GM18519 (cell line): Measurements from ENCODE around the gene GSS.

ENCODE experiments used
- ATAC-seq: cut with Tn5 transposase; IDR thresholded peaks from one replicate; pipeline ENCODE4 v1.9.1; 2021; ENCODE audit warnings: mild to moderate bottlenecking, moderate library complexity; ENCODE audit not compliant: unreplicated experiment, low FRiP score

GSS gene

GRCh38 chr20:34994509-34995131 is 39.0 kb upstream of the GSS start:
- no peak for ATAC-seq

DNA sequence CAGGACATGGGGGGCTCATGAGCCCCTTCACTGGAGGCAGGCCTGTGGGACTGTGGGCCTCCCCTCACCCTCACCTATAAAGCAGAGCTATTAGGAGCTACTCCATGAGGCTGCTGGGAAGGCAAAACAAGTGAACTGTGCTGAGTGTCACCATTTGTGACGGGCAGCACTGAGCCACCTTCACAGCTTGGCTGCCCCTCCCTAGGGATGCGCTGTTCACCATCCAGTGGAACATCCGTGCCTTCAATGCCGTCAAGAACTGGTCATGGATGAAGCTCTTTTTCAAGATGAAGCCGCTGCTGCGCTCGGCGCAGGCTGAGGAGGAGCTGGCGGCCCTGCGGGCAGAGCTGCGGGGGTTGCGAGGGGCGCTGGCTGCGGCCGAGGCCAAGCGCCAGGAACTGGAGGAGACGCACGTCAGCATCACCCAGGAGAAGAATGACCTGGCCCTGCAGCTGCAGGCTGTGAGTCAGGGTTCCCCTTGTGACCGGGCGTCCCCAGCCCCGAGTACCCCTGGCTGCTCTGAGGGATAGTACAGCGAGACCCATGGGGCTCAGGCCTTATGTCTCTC is 38.4 kb upstream of the GSS start:
- no peak for ATAC-seq

DNA sequence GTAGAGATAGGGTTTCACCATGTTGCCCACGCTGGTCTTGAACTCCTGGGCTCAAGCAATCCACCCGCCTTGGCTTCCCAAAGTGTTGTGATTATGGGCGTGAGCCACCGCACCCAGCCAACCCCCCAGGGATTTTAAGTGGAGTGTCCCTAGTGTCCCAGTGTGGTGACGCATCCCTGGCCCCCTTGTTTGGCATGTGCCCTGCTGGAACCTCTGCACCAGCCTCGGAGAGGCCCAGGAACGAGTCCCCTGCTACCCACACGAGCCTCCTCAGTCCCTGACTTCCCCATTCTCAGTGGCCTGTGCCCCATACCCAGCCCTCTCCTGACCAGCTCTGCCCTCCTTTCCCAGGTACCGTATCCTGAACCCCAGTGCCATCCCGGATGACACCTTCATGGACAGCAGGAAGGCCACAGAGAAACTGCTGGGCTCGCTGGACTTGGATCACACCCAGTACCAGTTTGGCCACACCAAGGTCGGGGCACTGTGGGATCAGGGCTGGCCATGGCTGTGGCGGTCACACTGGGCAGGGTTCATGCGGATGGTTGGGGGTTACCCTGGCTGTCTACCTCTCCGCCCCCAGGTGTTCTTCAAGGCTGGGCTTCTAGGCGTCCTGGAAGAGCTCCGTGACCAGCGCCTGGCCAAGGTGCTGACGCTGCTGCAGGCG is 37.3 kb upstream of the GSS start:
- ATAC-seq, result no peak

- no peak for ATAC-seq
These were observed 35.1 kb upstream of the GSS start for GRCh38 chr20:34990661-34991214.

DNA sequence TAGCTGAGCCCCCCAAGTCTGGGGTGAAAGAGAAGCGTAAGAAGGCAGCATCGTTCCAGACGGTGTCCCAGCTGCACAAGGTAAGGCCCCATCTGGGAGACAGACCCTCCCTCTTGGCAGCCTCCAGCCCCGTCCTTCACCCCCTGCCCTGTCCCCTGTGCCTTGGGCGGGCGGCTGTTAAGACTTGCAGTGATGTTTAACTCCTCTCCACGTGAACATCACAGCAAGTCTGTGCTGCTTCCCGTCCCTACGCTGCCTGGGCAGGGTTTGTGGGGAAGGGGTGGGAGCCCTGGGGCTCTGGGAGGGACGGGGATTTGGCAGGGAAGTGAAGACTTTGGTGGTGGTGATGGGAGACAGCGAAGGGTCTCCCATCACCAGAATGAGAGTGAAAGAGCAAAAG is 34.6 kb upstream of the GSS start:
- ATAC-seq, result no peak

DNA sequence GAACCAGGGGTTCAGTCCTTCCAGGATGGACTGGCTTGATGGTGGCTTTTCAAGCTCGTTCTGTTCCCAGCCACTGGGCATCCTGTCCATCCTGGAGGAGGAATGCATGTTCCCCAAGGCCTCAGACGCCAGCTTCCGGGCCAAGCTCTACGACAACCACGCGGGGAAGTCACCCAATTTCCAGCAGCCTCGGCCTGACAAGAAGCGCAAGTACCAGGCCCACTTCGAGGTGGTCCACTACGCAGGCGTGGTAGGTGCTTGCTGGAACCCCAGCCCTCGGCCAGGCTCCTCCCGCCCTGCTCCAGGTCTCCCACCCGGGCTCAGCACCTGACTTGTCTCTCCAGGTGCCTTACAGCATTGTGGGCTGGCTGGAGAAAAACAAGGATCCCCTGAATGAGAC is 34.1 kb upstream of the GSS start:
- ATAC-seq, result no peak

GRCh38 chr20:34989118-34989517 is 33.5 kb upstream of the GSS start:
- no peak for ATAC-seq

DNA sequence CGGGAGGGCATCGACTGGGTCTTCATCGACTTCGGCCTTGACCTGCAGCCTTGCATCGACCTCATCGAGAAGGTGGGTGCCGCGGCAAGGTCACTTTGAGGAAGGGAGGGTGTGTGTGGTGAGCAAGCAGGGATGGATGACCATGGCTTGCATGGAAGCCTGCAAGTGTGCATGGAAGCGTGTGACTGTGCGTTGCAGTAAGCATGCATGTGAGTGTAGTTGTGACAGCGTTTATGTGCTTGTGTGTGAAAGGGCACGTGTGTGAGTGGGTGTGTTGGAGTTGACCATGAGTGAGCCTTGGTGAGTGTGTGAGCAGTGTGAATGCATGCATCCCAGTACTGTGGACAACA is 32.6 kb upstream of the GSS start:
- ATAC-seq, result no peak

GRCh38 chr20:34987288-34988190 is 31.9 kb upstream of the GSS start:
- ATAC-seq, result no peak

DNA sequence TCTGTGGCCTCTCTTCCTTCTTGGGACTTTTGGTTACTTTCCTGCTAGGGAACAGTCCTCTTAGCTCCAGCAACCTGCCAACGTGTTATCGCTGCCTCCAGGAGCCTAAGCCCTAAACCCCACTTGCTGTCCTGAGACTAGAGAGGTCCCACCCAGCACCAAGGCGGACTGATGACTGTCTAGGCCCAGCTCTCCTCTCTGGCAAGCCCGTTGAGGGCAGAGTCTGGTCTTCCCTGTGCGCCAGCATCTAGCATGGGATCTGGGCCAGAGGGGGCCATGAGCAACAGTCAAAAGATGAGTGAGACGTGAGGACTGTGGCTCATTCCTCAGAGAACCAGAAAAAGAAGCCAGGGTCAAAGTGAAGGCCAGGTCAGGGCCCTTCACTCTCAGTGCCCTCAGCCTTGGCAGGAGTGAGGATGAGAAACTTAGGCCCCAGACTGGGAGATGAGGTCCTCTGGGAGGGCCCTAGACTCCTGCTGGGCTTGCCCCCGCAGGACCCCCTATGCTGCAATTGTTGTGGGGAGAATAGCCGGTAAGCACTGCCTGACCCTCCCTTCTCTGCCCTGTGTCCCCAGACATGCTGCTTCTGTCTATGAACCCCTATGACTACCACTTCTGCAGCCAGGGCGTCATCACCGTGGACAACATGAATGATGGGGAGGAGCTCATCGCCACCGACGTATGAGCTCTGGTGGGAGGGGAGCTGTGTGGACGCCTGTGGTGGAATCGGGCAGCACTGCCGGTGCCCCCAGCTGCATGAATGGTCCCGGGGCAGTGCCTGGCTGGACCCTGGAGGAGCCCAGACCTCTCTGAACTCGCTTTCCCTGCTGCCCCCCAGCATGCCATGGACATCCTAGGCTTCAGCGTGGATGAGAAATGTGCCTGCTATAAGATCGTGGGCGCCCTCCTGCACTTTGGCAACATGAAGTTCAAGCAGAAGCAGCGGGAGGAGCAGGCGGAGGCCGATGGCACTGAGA is 31.0 kb upstream of the GSS start:
- no peak for ATAC-seq

DNA sequence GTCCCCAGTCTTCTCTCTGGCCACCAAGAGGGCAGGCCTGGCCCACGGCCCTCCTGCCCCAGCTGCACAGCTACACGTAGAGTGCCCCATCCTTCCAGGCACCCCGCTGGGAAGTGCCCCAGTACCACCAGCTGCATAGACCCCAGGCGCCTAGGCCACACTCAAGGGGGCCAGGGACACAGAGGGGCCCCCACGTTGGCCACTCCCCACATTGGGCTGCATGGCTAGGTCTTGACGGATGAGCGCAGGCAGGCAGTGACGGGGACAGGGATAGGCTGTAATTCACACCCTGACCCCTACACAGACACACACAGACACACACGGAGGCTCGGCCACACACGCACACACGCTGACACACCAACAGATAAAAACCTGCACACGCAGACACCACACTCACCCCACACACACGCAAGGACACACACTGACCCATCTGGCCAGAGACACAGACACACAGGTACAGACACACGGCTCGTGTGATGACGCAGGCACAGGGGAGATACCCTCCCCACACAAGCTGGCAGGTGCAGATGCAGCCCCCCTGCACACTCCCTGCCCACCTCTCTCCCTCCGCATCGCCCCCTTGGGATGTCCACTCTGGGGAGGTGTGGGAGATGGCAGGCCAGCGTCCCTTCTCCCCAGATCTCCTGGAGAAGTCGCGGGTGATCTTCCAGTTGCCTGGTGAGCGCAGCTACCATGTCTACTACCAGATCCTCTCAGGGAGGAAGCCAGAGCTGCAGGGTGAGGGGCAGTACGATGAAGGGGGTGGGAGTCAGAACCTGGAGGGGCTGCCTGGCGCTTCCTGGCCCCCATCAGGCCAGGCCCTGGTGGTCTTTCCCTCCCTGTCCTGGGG is 30.1 kb upstream of the GSS start:
- ATAC-seq, result no peak

DNA sequence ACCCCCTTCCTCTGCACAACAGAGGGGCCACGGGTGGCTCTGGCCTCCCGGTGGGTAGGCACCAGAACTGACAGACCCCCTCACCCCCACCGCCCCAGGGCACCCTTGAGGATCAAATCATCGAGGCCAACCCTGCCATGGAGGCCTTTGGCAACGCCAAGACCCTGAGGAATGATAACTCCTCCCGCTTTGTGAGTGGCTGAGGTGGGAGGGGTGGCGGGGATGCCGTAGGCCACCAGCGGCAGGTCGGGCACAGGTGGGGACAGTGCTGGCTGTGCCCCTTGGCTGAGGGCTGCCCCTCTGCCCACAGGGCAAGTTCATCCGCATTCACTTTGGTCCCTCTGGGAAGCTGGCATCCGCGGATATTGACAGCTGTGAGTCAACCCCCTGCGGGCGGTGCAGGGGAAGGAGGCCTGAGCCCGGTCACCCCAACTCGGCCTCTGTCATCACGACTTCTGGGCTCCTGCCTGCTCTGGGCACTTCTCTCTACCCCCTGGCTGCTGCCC is 29.2 kb upstream of the GSS start:
- no peak for ATAC-seq

- ATAC-seq, result no peak
These were observed 28.6 kb upstream of the GSS start for GRCh38 chr20:34983995-34984735.

DNA sequence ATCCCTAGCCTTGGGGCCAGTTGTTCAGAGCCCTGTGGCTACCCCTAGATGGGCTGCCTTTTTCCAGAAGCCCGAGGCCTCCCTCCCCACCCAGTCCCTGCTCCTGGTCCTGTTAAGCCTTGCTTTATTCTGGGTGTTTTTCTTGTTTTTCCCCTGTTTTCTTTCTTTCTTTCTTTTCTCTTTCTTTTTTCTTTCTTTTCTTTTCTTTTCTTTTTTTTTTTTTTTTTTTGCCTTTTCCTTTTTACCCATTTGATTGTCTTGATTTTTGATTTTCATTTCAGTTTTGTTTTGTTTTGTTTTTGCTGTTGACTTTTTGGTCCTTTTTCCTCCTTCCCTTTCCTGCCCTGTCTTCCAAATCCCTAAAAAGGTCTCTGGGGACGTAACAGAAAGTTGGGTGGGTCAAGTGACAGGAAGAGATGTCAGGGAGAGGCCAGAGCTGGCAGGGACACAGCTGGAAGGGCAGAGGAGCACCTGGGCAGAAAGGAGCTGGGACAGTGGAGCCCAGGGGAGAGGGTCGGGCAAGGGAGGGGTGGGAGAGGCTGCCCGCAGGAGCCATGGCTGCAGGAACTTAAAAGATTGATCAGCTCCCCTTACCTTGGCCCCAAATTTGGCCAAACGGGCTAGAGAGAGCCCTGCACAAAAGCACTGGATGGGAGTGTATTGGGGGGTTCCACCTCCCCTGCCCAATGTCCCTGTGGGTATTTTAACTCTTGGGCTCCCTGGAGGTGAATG is 27.6 kb upstream of the GSS start:
- ATAC-seq, result no peak

DNA sequence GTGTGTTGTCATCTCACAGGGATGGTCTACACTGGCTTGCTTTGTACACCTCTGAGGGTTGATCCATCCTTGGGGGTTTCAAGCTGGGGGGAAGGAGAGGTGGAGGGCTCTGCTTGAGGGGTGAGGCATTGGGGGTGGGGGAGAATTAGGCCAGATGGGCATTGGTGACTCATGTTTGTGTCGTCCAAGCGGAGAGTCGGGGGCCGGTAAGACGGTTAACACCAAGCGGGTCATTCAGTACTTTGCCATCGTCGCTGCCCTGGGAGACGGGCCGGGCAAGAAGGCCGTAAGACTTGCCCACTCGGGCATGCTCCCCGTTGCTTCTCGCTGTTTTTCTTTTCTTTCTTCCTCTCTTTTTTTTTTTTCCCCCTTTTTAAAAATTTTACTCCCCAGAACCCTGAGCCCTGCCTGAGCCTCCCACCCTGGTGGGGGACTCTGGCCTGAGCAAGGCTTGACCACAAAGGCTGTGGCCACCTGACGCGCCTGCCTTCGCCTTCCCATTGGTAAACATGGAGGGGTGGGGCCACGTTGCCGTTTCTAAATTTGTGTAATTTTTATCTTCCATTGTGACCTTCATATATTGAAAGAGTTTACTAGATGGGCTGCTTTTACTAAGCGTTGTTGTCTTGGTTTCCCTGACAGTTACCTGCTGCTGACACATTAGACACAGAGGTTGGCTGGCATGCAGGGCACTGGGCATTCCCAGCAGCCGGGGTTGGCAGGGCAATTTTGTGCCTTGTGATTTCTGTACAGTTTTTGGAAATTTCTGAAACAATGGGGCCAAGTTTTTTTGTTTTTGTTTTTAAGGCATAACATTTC is 26.9 kb upstream of the GSS start:
- ATAC-seq, result no peak

DNA sequence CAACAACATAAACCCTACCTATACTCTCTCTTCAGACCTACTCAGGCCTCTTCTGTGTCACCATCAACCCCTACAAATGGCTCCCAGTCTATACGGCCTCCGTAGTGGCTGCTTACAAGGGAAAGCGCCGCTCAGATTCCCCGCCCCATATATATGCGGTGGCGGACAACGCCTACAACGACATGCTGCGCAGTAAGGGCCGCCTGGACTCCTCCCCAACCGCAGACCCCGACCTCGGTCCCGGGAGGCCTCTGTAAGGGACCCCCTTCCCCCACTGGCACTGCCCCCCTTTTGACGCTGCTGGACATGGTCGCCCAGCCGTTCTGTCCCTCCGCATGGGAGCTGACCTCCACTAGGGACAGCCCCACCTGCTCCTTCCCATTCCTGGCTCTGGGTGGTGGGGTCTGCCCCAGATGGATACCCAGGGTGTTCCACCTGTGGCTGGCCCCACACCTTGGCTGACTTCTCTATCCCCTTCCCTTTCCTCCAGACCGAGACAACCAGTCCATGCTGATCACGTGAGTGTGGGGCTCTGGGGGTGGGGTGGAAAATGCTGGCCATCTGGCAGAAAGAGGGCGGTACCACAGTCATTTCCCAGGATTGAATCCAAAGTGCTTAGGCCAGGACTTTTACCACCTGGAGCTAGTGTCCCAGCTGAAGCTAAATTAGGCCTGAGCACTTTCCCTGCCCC is 25.1 kb upstream of the GSS start:
- ATAC-seq, result no peak
